CD4-positive, alpha-beta T cell treated with Interleukin-1 beta for 1 hour (primary cell): ENCODE data around the gene LGALS7B.
"Not testable (repeated sequence)": the region's sequence is repeated elsewhere in the genome, so short reads cannot be mapped to it uniquely, and the experiment has no call there.

Experiments used
- DNase-seq, 2 donors: peaks; one replicate each; pipeline ENCODE4 v3.0.0-alpha.2; 2020 to 2022

LGALS7B gene

DNA sequence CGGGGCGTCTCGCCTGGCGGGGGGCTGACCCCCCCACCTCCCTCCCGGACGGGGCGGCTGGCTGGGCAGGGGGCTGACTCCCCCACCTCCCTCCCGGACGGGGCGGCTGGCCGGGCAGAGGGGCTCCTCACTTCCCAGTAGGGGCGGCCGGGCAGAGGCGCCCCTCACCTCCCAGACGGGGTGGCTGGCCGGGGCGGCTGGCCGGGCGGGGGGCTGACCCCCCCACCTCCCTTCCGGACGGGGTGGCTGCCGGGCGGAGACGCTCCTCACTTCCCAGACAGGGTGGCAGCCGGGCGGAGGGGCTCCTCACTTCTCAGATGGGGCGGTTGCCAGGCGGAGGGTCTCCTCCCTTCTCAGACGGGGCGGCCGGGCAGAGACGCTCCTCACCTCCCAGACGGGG is 8.8 kb downstream of the LGALS7B start:
- DNase-seq, result not testable (repeated sequence)

DNA sequence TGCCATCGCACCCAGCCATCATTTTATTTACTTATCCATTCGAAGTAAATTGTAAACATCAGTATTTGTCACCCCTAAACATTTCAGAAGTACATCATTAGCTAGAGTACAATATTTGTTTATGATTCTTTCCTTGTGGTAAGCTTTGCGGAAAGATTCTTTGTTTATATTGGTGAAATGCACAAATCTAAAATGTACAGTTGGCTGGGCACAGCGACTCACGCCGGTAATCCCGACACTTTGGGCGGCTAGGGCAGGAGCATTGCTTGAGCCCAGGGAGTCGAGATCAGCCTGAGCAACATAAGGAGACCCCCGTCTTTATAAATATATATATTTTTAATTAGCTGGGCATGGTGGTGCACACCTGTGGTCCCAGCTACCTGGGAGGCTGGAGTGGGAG is 10.1 kb downstream of the LGALS7B start:
- DNase-seq, result no peak

- no peak for DNase-seq
Observed at GRCh38 chr19:38800577-38801347, 11.8 kb downstream of the LGALS7B start.

DNA sequence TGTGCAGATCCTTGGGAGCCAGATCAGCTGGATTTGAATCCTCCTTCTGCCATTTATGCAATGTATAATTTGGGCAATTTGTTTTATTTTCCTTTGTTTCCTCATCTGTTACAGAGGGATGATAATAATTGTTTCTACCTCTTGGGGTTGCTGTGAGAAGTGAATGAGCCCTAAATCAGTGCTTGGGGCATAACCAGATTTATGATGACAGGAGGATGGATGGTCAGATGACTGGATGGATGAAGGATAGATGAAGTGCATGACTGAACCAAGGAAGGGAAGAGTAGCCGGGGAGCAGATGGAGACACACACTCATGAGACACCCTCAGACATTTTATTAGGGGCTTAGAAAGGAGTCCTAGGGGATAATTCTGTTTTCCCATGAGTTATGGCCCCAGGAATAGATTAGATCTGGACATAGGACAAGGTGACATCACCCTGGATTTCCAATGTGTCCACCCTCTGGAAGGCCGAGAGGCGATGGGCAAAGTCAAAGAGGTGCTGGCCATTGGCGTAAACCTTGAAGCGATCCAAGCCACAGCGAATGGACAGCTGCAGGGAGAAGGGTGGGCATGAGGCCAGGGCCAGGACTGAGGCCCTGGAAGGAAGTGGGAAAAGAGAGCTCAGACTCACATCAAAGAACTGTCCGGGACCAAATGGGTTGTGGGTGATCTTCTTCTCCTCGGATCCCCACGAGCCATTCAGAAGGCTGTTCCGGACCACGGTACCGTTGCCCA is 12.5 kb downstream of the LGALS7B start:
- DNase-seq, result no peak

- no peak for DNase-seq
Observed at GRCh38 chr19:38803543-38803942, 14.5 kb downstream of the LGALS7B start.

DNA sequence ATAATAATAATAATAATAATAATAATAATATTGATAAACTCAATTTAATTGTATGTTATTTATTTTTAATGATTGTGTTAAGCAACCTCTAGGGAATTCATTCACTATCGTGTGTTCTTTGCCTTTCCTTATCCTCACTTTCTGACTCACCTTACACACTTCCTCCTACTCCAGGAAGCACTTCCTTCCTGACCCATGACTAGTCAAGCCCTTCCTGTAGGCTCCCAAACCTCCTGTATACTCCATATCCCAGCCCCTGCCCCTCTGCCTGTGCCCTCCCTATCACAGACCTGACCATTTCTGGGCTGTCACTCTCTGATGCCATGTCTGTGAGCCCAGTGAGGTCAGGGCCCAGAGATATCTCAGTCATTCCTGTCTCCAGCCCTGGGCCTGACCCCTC is 16.2 kb downstream of the LGALS7B start:
- no peak for DNase-seq

DNA sequence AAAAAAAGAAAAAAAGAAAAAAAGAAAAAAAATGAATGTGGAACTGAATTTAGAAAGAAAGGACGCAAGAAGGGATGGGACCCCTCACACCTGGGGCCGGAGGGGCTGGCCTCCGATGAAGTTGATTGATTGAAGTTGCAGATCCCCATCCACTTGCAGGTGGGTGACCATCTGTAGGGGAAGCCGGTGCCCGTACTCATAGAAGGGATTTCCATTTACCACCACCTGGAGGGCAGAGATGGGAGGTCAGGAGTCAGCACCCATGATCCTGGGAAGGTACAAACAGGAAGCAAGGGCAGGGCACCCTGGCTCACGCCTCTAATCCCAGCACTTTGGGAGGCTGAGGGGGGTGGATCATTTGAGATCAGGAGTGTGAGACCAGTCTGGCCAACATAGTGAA is 17.4 kb downstream of the LGALS7B start:
- no peak for DNase-seq

GRCh38 chr19:38807374-38808098 is 18.5 kb downstream of the LGALS7B start:
- not testable (repeated sequence) for DNase-seq

GRCh38 chr19:38808741-38809140 is 19.7 kb downstream of the LGALS7B start:
- DNase-seq, result no peak

DNA sequence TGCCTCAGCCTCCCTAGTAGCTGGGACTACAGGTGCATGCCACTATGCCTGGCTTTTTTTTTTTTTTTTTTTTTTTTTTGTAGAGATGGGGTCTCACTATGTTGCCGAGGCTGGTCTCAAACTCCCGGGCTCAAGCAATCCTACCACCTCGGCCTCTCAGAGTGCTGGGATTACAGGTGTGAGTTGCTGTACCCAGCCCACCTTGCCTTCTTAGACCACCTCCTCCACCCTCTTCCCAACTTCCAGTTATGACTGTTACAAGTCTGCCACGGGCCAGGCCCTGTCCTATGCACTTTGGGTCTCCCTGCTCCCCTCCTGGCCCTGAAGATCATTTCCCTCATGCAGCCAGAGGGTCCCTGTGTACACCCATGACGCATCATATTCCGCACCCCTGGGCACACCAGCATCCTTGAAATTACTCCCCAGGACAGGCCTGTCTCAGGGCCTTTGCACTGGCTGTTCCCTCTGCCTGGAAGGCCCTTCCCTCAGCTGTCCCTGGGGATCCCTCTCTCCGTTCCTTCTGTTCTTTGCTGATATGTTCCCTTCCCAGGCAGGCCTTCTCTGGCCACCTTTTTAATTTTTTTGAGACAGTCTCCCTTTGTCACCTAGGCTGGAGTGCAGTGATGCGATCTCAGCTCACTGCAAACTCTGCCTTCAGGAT is 20.7 kb downstream of the LGALS7B start:
- DNase-seq, result no peak

GRCh38 chr19:38812009-38812840 is 23.2 kb downstream of the LGALS7B start:
- DNase-seq, result no peak

- no peak for DNase-seq
Observed at GRCh38 chr19:38812841-38813320, 23.9 kb downstream of the LGALS7B start, which contains the start of gene LGALS4. LGALS4 (minus strand) TSS chr19:38812945; CDS start chr19:38812886, 59 bp downstream.

- DNase-seq, result no peak
Observed at GRCh38 chr19:38813323-38813722, 24.3 kb downstream of the LGALS7B start.

- not testable (repeated sequence) for DNase-seq
Observed at GRCh38 chr19:38813932-38814331, 24.9 kb downstream of the LGALS7B start.

DNA sequence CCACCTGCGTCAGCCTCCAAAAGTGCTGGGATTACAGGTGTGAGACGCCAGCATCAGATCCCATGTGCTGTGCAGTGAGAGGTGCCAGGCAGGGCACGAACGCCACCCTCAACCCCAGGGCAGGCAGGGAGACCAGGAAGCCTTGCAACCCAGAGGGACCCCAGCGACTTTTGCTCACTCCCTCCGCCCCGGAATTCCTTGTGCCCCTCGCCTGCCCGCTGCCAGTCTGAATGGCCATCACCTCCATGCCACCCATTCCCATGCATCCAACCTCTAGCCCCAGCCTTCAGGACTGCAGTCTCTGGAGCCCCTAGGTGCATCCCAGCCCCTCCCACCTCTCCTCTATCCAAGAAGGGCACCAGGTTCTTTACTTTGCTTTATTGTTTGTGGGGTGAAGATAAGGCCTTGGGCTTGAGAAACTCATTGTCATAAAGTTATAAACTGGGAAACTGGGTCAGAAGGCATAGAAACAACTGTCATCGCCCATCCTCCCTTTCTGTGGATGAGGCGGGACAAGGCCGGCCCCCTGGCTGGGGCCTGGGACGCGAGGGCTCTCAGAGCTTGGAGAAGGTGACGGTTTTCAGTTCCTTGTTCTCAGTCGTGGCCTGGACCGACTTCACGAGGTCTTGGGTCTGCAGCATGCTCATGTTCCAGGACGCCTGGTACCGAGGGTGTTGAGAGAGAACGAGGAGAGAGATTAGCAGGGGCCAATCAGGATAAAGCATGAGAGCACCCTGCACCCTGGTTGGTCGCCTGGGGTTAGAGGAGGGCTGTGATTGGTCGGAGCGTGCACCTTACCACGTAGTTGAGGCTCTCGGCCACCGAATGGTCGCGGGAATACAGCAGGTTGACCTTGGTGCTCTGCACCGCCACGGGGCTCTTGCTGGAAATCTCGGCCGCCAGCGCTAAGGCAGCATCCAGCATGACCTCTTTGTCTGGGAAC is 26.3 kb downstream of the LGALS7B start:
- DNase-seq, result no peak

DNA sequence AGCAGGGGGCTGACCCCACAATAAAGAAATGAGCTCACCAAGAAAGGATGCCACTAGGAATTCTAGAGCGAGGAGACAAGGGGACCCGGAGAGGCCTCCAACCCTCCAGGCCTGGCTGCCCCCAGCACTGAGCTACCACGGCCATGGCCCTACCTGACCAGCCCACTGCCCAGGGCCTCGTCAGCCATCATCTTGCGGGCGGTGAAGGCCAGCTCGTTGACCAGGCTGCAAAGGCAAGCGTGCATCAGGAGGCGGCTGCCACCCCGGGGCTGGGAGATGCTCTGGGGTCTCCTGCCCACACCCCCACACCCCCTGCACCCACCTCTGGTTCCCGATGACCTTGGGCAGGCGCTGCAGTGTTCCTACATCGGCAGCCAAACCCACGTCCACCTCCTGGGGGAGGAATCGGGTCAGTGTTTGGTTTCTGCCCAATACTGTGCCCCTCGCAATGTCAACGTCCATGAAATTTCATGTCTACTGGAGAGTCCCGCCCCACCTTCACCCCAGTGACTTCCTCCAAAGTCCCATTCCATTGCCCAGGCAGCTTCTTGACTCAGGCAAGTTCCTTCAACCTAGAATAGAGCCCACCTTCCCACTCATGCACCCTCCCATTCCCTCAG is 27.2 kb downstream of the LGALS7B start:
- DNase-seq, result no peak

- DNase-seq, result no peak
Observed at GRCh38 chr19:38817081-38817480, 28.1 kb downstream of the LGALS7B start.

- no peak for DNase-seq
Observed at GRCh38 chr19:38819231-38819920, 30.4 kb downstream of the LGALS7B start.

- DNase-seq, result not testable (repeated sequence)
Observed at GRCh38 chr19:38821230-38821825, 32.3 kb downstream of the LGALS7B start.
